Measurements from ENCODE around the gene PELI2. TPM values are rescaled to one million over a fixed set of nuclear protein-coding genes. Genes with fewer than 3 reads are reported as not detected.

The PELI2 gene
- total RNA-seq, 1 donor from 2014 or later, result 27.2 TPM

DNA sequence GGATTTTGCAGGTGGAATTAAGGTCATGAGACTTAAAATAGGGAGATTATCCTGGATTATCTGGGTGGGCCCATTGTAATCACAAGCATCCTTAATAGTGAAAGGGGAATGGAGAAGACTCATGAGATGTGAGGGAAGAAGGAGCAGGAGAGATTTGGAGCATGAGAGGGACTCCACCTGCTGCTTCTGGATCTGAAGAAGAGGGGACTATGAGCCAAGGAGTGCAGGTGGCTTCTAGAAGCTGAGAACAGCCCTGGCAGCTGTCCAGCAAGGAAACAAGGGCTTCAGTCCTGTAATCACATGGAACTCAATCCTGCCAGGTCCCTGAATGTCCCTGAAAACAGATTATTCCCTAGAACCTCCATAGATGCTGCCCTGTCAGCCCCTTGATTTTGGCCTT, 67.8 kb downstream of the PELI2 start:
- no peaks in the 10 kb centered on the region for H3K36me3 ChIP-seq
- Mint-ChIP-seq H3K27me3 (ENCODE audit: insufficient read depth, low read depth) (no peaks in the 10 kb centered on the region), H3K4me1 (peaks cover 2% of the 10 kb centered on the region), H3K9me3 (no peaks in the 10 kb centered on the region), H3K4me3 (no peak overlapping the region), H3K27ac (no peak overlapping the region), H3K36me3 (peaks cover 6% of the 10 kb centered on the region)
- H3K27ac ChIP-seq, result no peak overlapping the region
- no peak overlapping the region for H3K4me3 ChIP-seq
- no peaks in the 10 kb centered on the region for H3K4me1 ChIP-seq
- DNase-seq (ENCODE audit: low spot score), result no peak
- no peaks in the 10 kb centered on the region for H3K9me3 ChIP-seq (ENCODE audit: low read depth)
- H2AFZ ChIP-seq (replicated peaks), result no peak overlapping the region
- H3K9ac ChIP-seq, result no peak overlapping the region
- H4K20me1 ChIP-seq (ENCODE audit: low read depth), result no peaks in the 10 kb centered on the region
- H3K4me2 ChIP-seq, result no peak overlapping the region
- H3F3A ChIP-seq (ENCODE audit: low read depth), result no peaks in the 10 kb centered on the region
- H3K27me3 ChIP-seq, result no peaks in the 10 kb centered on the region
- H3K79me2 ChIP-seq (ENCODE audit: low read depth), result peaks cover 4% of the 10 kb centered on the region
- TF ChIP-seq EZH2phosphoT487 (IDR thresholded peaks at IDR 0.05), result no peak
- TF ChIP-seq, protein P1, sequence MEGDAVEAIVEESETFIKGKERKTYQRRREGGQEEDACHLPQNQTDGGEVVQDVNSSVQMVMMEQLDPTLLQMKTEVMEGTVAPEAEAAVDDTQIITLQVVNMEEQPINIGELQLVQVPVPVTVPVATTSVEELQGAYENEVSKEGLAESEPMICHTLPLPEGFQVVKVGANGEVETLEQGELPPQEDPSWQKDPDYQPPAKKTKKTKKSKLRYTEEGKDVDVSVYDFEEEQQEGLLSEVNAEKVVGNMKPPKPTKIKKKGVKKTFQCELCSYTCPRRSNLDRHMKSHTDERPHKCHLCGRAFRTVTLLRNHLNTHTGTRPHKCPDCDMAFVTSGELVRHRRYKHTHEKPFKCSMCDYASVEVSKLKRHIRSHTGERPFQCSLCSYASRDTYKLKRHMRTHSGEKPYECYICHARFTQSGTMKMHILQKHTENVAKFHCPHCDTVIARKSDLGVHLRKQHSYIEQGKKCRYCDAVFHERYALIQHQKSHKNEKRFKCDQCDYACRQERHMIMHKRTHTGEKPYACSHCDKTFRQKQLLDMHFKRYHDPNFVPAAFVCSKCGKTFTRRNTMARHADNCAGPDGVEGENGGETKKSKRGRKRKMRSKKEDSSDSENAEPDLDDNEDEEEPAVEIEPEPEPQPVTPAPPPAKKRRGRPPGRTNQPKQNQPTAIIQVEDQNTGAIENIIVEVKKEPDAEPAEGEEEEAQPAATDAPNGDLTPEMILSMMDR (IDR thresholded peaks at IDR 0.05), result no peak

DNA sequence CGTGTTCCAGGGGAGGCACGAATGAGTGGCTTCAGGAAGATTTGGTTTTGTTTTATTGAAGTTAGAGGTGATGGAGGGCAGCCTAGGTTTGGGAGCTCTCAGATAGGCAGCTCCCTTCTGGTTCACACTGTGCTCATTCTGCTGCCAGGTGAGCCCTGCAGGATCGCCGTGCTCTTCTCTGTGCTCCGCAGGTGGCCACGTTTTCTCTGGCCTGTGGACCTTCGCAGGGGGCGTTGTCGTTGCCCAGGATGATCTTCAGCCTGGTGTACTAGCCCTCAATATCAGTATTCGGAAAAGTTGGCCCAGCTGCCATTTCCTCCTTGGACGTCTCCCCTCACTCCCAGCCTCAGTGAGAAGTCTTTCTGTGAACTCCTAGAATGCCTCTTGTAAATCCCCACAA, 69.5 kb downstream of the PELI2 start:
- Histone ChIP-seq H3K9me3 (ENCODE audit: low read depth) (no peaks in the 10 kb centered on the region), H4K20me1 (ENCODE audit: low read depth) (peaks cover under 1% of the 10 kb centered on the region), H3K4me2 (no peak overlapping the region), H3K4me3 (no peak overlapping the region), H3K36me3 (no peaks in the 10 kb centered on the region), H3K9ac (no peak overlapping the region), H3K79me2 (ENCODE audit: low read depth) (peaks cover 4% of the 10 kb centered on the region), H3F3A (ENCODE audit: low read depth) (no peaks in the 10 kb centered on the region), H3K27ac (no peak overlapping the region), H2AFZ (replicated peaks) (no peak overlapping the region), H3K4me1 (peaks cover 6% of the 10 kb centered on the region), H3K27me3 (no peaks in the 10 kb centered on the region)
- H3K4me1 Mint-ChIP-seq, result peaks cover 2% of the 10 kb centered on the region
- H3K27ac Mint-ChIP-seq, result no peak overlapping the region
- DNase-seq (ENCODE audit: low spot score), result no peak
- TF ChIP-seq EZH2phosphoT487 (IDR thresholded peaks at IDR 0.05) (no peak), EZH2 (IDR thresholded peaks at IDR 0.05) (no peak)
- TF ChIP-seq, protein P1 (IDR thresholded peaks at IDR 0.05), result no peak
- no peaks in the 10 kb centered on the region for H3K9me3 Mint-ChIP-seq
- peaks cover 1% of the 10 kb centered on the region for H3K36me3 Mint-ChIP-seq
- H3K4me3 Mint-ChIP-seq, result no peak overlapping the region
- H3K27me3 Mint-ChIP-seq (ENCODE audit: insufficient read depth, low read depth), result no peaks in the 10 kb centered on the region

DNA sequence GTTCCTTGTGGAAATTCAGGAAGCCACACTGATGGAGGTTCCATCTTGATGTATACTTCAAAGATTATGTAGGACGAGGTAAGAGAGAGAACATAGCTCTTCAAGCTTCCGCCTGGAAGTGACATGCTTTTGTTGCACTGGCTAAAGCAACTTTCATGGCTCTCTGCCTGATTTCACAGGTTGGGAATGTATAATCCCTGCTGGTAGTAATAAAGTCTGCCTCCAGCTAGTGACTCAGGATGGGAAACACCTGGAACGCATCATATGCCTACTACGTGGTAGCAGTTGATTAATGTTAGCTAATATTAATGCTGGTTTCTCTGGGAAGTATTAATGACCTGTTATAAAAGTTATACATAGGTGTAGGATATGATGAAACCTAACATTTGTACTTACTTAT, 71.1 kb downstream of the PELI2 start:
- H3K4me2 ChIP-seq, result no peak overlapping the region
- peaks cover 17% of the 10 kb centered on the region for H3K4me1 ChIP-seq
- peaks cover 6% of the 10 kb centered on the region for H4K20me1 ChIP-seq (ENCODE audit: low read depth)
- H2AFZ ChIP-seq (replicated peaks), result no peak overlapping the region
- Mint-ChIP-seq H3K9me3 (no peaks in the 10 kb centered on the region), H3K4me1 (peaks cover 7% of the 10 kb centered on the region), H3K27me3 (ENCODE audit: insufficient read depth, low read depth) (peaks cover 2% of the 10 kb centered on the region), H3K27ac (no peak overlapping the region), H3K36me3 (no peaks in the 10 kb centered on the region), H3K4me3 (no peak overlapping the region)
- no peaks in the 10 kb centered on the region for H3K27me3 ChIP-seq
- no peak overlapping the region for H3K9ac ChIP-seq
- H3K9me3 ChIP-seq (ENCODE audit: low read depth), result no peaks in the 10 kb centered on the region
- DNase-seq (ENCODE audit: low spot score), result no peak
- H3K79me2 ChIP-seq (ENCODE audit: low read depth), result peaks cover 4% of the 10 kb centered on the region
- no peaks in the 10 kb centered on the region for H3F3A ChIP-seq (ENCODE audit: low read depth)
- H3K4me3 ChIP-seq, result no peak overlapping the region
- no peaks in the 10 kb centered on the region for H3K36me3 ChIP-seq
- H3K27ac ChIP-seq, result no peak overlapping the region
- TF ChIP-seq, protein P1 (IDR thresholded peaks at IDR 0.05), result no peak
- TF ChIP-seq EZH2phosphoT487 (IDR thresholded peaks at IDR 0.05) (no peak), EZH2 (IDR thresholded peaks at IDR 0.05) (no peak)

All from neural progenitor cell (in vitro differentiated cells).